Effector memory CD8-positive, alpha-beta T cell (primary cell): ENCODE measurements around the gene SYT8.
A peak's percentile ranks its signal among the peaks of the same experiment; 100 is the strongest.
"Not testable (repeated sequence)": the region's sequence is repeated elsewhere in the genome, so short reads cannot be mapped to it uniquely, and the experiment has no call there.

Source experiments
- ATAC-seq: fragments of 150-1000 bp; cut with Tn5 transposase; replicated peaks from 2 replicates; pipeline ENCODE4 v1.10.0; 2021; ENCODE audit warnings: mild to moderate bottlenecking, moderate library complexity
- DNase-seq, 3 experiments: peaks; one replicate each; pipeline ENCODE4 v3.0.0; 2021
- H3K27ac Mint-ChIP-seq, 2 donors: one replicate each; pipeline ENCODE4 v1.8.0; 2022; ENCODE audit warnings: mild to moderate bottlenecking in 2 of 2, mixed read lengths in 2 of 2, moderate library complexity in 2 of 2
- H3K27me3 Mint-ChIP-seq, 2 donors: one replicate each; pipeline ENCODE4 v1.8.0; 2022; ENCODE audit warnings: mixed read lengths in 2 of 2
- H3K36me3 Mint-ChIP-seq: one replicate; pipeline ENCODE4 v1.8.0; 2022; ENCODE audit warnings: mild to moderate bottlenecking, moderate library complexity, mixed read lengths; ENCODE audit not compliant: insufficient read depth
- H3K4me1 Mint-ChIP-seq, 2 donors: one replicate each; pipeline ENCODE4 v1.8.0; 2022; ENCODE audit warnings: low read depth in 2 of 2, mixed read lengths in 2 of 2
- H3K4me3 Mint-ChIP-seq, 2 donors: one replicate each; pipeline ENCODE4 v1.8.0; 2022; ENCODE audit warnings: mild to moderate bottlenecking in 2 of 2, mixed read lengths in 2 of 2, moderate library complexity in 2 of 2
- H3K9me3 Mint-ChIP-seq, 2 donors: one replicate each; pipeline ENCODE4 v1.8.0; 2022; ENCODE audit warnings: mixed read lengths in 2 of 2
- total RNA-seq, 9 experiments: gene quantifications; one replicate each; lab custom pipeline; 2026; lab: John Stamatoyannopoulos, UW

The SYT8 gene, protein sequence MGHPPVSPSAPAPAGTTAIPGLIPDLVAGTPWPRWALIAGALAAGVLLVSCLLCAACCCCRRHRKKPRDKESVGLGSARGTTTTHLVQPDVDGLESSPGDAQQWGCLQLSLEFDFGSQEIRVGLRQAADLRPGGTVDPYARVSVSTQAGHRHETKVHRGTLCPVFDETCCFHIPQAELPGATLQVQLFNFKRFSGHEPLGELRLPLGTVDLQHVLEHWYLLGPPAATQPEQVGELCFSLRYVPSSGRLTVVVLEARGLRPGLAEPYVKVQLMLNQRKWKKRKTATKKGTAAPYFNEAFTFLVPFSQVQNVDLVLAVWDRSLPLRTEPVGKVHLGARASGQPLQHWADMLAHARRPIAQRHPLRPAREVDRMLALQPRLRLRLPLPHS
- 0 to 0.06 (median 0) reads per million in 9 experiments for total RNA-seq

DNA sequence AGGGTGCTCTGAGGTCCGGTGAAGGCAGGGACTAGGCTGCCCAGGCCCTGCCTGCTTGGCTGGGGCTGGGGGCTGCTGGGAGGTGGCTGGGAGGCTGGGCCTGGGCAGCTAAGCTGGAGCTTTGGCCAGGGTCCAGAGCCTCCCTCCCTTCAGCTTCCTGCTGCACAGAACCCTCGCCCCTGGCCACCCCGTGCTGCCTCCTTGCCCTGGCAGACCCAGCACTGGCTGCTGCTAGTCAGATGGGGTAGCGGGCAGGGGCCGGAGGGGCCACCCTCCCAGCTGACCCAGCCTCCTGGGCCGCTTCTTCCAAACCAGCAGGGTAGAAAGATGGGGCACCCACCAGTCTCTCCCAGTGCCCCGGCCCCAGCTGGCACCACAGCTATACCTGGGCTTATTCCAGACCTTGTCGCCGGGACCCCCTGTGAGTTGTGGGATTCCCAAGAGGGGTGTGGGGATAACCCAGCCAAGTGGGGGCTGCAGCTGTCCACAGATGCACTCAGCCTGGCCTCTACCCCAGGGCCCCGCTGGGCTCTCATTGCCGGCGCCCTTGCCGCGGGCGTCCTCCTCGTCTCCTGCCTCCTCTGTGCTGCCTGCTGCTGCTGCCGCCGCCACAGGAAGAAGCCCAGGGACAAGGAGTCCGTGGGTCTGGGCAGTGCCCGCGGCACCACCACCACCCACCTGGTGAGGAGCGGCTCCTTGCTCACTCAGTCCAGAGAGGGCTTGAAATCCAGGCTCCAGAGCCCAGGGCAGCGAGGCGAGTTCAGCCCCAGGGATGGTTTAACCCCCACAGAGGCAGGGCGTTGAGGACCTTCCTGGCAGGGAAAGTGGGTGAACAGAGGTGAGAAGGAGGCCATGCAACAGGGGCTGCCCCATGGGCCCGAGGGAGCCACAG lies at the start of gene SYT8:
Gene SYT8, plus strand, starts transcription at position 212 of the 892 bp plus-strand sequence. Its CDS starts 116 bp downstream, at position 328.
- Mint-ChIP-seq H3K27me3 (peaks cover 6 to 42% of the 10 kb centered on the region in 2 donors), H3K36me3 (peaks cover 5% of the 10 kb centered on the region), H3K27ac (peak within 1 kb of the TSS in 1 of 2 donors; percentile 18), H3K4me3 (no peak within 1 kb of the TSS), H3K4me1 (peaks cover 6 to 14% of the 10 kb centered on the region in 2 donors), H3K9me3 (no peaks in the 10 kb centered on the region)
- ATAC-seq (no peak), DNase-seq (no peak)

DNA sequence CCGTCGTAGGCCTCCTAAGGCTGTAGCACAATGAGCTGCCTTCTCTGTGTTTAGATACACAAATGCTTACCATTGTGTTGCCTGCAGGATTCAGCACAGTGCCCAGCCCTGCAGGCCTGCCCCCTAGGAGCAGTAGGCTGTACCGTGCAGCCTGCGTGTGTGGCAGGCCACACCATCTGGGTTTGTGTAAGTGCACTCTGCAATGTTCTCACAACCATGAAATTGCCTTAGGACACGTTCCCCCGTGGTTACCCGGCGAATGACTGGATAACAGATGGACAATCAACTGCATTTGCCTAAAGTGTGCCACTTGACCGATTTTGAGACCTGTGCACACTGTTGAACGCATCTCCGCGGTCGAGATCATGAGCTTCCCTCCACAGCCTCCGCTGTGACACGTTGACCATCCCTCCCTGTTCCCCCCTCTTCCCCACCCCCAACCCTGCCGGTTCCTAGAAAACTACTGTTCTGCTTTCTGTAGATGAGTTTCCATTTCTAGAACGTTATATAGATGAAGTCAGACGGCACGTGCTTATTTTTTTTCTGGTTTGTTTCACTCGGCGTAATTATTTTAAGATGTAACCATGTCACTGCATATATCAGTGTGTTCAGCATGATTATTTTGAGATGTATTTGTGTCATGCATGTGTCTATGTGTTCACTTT lies 48.9 kb upstream of the SYT8 start:
- Mint-ChIP-seq H3K36me3 (no peaks in the 10 kb centered on the region), H3K27ac (no peak overlapping the region), H3K27me3 (peaks cover 0 to 16% of the 10 kb centered on the region in 2 donors), H3K9me3 (no peaks in the 10 kb centered on the region), H3K4me3 (no peak overlapping the region), H3K4me1 (peaks cover 5 to 13% of the 10 kb centered on the region in 2 donors)
- ATAC-seq, result no peak
- DNase-seq, result no peak

DNA sequence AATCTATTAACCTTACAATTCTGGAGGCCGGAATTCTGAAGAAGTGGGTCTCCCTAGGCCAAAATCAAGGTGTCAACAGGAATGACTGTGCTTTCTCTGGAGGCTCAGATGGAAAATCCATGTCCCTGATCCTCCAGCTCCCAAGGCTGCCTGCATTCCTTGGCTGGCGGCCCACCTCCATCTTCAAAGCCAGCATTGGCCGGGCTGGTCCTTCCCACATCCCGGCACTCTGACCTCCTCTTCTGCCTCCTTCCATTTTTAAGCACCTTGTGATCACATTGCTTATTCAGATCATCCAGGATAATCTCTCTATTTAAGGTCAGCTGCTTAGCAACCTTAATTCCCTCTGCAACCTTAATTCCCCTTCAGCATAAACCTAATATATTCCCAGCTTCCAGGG lies 48.3 kb upstream of the SYT8 start:
- Mint-ChIP-seq H3K36me3 (no peaks in the 10 kb centered on the region), H3K4me1 (peaks cover 5 to 10% of the 10 kb centered on the region in 2 donors), H3K27me3 (peaks cover 0 to 10% of the 10 kb centered on the region in 2 donors), H3K4me3 (no peak overlapping the region), H3K9me3 (no peaks in the 10 kb centered on the region), H3K27ac (no peak overlapping the region)
- no peak for ATAC-seq
- DNase-seq, result no peak

DNA sequence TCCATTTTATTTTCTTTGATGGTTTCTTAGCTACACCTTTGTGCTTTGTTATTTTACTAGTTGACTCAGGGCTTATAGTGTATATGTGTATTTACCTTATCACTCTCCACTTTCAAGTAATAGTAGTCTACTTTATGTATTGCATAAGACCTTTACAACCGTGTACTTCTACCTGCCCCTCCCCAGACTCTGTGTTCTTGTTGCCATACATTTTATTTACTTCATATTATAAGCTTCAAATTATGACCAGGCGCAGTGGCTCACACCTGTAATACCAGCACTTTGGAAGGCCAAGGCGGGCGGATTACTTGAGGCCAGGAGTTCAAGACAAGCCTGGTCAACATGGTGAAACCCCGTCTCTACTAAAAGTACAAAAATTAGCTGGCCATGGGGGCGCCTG lies 42.9 kb upstream of the SYT8 start:
- Mint-ChIP-seq H3K36me3 (peaks cover 3% of the 10 kb centered on the region), H3K27me3 (peaks cover 8% of the 10 kb centered on the region in 2 donors), H3K4me3 (no peak overlapping the region), H3K9me3 (peaks cover 0 to 2% of the 10 kb centered on the region in 2 donors), H3K4me1 (peaks cover 6 to 13% of the 10 kb centered on the region in 2 donors), H3K27ac (peak overlapping the region in 1 of 2 donors; percentile 82)
- ATAC-seq (no peak), DNase-seq (no peak)

DNA sequence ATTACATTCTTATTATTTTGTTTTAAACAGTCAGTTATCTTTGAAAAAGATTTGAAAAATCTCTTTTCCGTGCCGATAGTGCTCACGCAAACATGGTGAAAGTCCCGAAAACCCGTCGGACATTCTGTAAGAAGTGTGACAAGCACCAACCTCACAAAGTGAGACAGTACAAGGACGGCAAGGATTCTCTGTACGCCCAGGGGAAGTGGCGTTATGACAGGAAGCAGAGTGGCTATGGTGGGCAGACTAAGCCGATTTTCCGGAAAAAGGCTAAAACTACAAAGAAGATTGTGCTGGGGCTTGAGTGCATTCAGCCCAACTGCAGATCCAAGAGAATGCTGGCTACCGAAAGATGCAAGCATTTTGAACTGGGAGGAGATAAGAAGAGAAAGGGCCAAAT lies 42.3 kb upstream of the SYT8 start:
- Mint-ChIP-seq H3K27me3 (peaks cover 13 to 14% of the 10 kb centered on the region in 2 donors), H3K36me3 (peaks cover 3% of the 10 kb centered on the region), H3K4me1 (peaks cover 6 to 13% of the 10 kb centered on the region in 2 donors), H3K27ac (peak overlapping the region; percentile 80 to 82), H3K9me3 (peaks cover 0 to 2% of the 10 kb centered on the region in 2 donors), H3K4me3 (peak overlapping the region; percentile 77 to 79)
- peak; percentile 35 for ATAC-seq
- DNase-seq, result no peak

DNA sequence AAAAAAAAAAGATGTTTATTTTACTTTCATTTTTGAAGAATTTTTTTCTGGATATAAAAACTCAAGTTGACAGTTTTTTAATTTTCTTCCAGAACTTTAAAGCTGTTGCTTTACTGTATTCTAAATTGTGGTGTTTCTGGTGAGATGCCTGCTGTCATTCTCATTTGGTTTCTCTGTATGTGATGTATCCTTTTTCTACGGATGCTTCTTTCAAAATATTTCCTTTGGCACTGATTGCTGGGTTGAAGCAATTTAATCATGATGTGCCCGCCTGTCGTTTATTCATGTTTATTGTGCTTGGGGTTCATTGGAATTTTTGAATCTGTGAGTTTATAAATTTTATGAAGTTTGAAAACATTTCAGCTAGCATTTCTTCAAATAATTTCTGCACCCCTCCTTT lies 41.7 kb upstream of the SYT8 start:
- Mint-ChIP-seq H3K27me3 (peaks cover 16 to 18% of the 10 kb centered on the region in 2 donors), H3K36me3 (peaks cover 3% of the 10 kb centered on the region), H3K27ac (peak overlapping the region in 1 of 2 donors; percentile 82), H3K4me3 (peak overlapping the region; percentile 77 to 79), H3K9me3 (peaks cover 0 to 2% of the 10 kb centered on the region in 2 donors), H3K4me1 (peaks cover 6 to 13% of the 10 kb centered on the region in 2 donors)
- no peak for DNase-seq
- no peak for ATAC-seq

DNA sequence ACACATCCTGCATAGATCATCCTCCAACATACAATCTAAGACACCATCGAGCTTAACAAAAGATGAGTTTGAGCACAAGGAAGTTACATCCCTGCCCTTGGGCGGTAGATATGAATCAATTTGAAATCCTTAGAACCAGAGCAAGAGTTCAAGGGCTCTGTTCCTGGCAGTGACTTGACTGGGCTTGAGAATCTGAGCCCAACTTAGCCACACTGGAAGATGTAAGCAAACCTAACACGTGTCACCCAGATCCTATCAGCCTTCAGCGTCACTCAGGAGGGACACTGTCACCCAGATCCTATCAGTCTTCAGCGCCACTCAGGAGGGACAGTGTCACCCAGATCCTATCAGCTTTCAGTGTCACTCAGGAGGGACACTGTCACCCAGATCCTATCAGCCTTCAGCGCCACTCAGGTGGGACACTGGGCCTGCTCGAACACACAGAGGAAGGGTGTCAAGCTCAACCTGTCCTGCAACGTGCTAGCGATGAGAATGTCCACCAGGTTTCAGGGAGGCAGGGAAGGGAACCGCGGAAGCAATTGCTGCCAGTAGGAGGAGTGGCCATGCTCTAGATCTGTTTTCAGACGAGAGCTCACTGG lies 38.3 kb upstream of the SYT8 start:
- Mint-ChIP-seq H3K27me3 (peaks cover 33 to 38% of the 10 kb centered on the region in 2 donors), H3K36me3 (peaks cover 3% of the 10 kb centered on the region), H3K9me3 (peaks cover 0 to 2% of the 10 kb centered on the region in 2 donors), H3K4me3 (no peak overlapping the region), H3K27ac (peak overlapping the region in 1 of 2 donors; percentile 50), H3K4me1 (peaks cover 6 to 9% of the 10 kb centered on the region in 2 donors)
- no peak for DNase-seq
- no peak for ATAC-seq

DNA sequence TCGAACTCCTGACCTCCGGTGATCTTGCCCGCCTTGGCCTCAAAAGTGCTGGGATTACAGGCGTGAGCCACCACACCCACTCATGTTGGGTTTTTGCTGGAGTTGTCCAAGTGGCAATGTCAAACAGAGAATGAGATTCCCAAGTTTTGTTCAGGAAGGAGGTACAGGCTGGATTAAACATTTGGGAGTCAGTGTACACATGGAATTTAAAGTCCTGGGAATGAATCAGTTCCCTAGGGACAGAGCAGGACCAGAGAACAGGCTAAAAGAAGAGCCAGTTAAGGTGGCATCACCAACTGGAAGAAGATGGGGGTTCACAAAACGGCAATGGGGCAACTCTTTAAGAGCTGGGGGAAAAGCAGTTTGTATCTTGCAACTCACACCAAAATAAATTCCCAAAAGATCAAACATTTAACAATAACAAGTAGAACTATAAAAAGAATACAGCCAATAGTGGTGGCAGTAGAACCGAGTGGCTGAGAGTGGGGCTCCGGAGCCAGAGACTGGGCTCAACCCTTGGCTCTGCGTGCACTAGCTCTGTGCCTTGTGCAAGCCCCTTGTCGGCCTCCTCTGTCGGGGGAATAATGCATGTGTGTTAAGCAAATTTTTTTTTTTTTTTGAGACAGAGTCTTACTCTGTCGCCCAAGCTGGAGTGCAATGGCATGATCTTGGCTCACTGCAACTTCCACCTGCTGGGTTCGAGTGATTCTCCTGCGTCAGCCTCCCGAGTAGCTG lies 37.2 kb upstream of the SYT8 start:
- DNase-seq, result no peak
- Mint-ChIP-seq H3K27ac (no peak overlapping the region), H3K4me3 (no peak overlapping the region), H3K27me3 (peaks cover 40% of the 10 kb centered on the region in 2 donors), H3K4me1 (peaks cover 2 to 3% of the 10 kb centered on the region in 2 donors), H3K36me3 (peaks cover 1% of the 10 kb centered on the region), H3K9me3 (peaks cover 0 to under 1% of the 10 kb centered on the region in 2 donors)
- ATAC-seq, result no peak

DNA sequence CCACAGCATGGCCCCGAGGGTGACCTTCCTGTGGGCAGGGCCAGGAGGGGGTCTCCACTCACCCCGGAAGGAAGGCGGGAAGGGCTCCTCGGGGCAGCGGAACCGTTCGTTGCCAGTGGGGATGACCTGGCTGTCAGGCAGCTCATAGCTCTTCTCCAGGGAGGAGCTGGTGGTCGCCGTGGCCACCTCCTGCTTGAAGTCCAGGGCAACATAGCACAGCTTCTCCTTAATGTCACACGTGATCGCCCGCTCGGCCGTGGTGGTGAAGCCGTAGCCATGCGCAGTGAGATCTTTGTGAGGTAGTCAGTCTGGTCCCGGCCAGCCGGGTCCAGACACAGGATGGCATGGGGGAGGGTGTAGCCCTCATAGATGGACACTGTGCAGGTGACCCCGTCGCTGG lies 31.5 kb upstream of the SYT8 start:
- DNase-seq (no peak), ATAC-seq (no peak)
- H3K36me3 Mint-ChIP-seq, result peaks cover 4% of the 10 kb centered on the region
- no peak overlapping the region for H3K27ac Mint-ChIP-seq
- no peak overlapping the region for H3K4me3 Mint-ChIP-seq
- peaks cover 47 to 64% of the 10 kb centered on the region in 2 donors for H3K27me3 Mint-ChIP-seq
- no peaks in the 10 kb centered on the region for H3K9me3 Mint-ChIP-seq
- no peaks in the 10 kb centered on the region for H3K4me1 Mint-ChIP-seq

DNA sequence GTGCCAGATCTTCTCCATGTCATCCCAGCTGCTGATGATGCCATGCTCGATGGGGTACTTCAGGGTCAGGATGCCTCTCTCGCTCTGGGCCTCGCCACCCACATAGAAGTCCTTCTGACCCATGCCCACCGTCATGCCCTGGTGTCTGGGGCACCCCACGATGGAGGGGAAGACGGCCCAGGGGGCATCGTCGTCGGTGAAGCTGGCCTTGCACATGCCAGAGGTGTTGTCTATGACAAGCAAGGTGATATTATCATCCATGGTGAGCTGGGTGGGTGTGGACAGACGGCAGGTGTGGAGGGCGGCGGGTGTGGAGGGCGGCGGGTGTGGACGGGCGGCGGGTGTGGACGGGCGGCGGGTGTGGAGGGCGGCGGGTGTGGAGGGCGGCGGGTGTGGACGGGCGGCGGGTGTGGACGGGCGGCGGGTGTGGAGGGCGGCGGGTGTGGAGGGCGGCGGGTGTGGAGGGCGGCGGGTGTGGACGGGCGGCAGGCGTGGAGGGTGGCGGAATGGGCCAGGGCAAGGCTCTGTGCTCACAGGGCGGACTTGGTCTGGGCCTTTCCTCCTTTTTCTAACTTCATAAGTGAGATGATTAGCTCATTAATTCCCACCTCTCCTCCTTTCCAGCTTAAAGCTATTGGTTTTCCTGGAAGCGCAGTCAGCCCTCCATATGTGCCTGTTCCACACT lies 30.8 kb upstream of the SYT8 start:
- ATAC-seq, H3K36me3 Mint-ChIP-seq, DNase-seq, H3K4me1 Mint-ChIP-seq, H3K9me3 Mint-ChIP-seq, H3K27ac Mint-ChIP-seq, H3K4me3 Mint-ChIP-seq: not testable (repeated sequence)
- H3K27me3 Mint-ChIP-seq, result peaks cover 42 to 58% of the 10 kb centered on the region in 2 donors

DNA sequence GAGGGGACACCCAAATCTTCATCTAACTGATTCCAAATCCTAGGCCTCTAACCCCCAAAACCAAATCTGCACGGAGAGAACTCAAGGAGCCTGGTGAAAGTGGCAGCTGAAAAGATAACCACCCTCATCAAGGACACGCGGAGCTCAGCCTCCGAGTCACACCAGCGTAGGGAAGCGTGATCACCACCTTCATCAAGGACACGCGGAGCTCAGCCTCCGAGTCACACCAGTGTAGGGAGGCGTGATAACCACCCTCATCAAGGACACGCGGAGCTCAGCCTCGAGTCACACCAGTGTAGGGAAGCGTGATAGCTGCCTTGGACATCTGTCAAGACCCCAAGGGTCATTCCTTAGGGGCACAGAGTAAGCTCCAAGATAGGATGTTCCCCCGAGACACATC lies 29.3 kb upstream of the SYT8 start:
- Mint-ChIP-seq H3K27me3 (peaks cover 41 to 57% of the 10 kb centered on the region in 2 donors), H3K36me3 (peaks cover 4% of the 10 kb centered on the region)

More for the DNA sequence above, 29.3 kb upstream of the SYT8 start:
- no peaks in the 10 kb centered on the region for H3K4me1 Mint-ChIP-seq
- no peak overlapping the region for H3K27ac Mint-ChIP-seq
- no peak for DNase-seq
- H3K9me3 Mint-ChIP-seq, result no peaks in the 10 kb centered on the region
- no peak for ATAC-seq
- H3K4me3 Mint-ChIP-seq, result no peak overlapping the region
